Smooth muscle cell (in vitro differentiated cells): ENCODE measurements around the gene AP3D1. TPM values are rescaled to one million over a fixed set of nuclear protein-coding genes. Genes with fewer than 3 reads are reported as not detected.

ENCODE experiments used
- DNase-seq: peaks from one replicate; lab custom pipeline; 2025; ENCODE audit not compliant: unreplicated experiment; lab: John Stamatoyannopoulos, UW
- H2AFZ ChIP-seq: fragments of 200-600 bp; sonication (generic); 2 replicates; pipeline ENCODE4 v1.6.0; 2016; ENCODE audit warnings: antibody characterized with exemption, low read depth, mild to moderate bottlenecking
- H3F3A ChIP-seq: fragments of 200-600 bp; sonication (generic); 2 replicates; pipeline ENCODE4 v1.6.0; 2017; ENCODE audit warnings: antibody characterized with exemption, low read depth
- H3K27ac ChIP-seq: fragments of 200-600 bp; sonication (generic); 2 replicates; pipeline ENCODE4 v1.5.1; 2016; ENCODE audit warnings: low read depth, mild to moderate bottlenecking
- H3K27me3 ChIP-seq: fragments of 200-600 bp; sonication (generic); 2 replicates; pipeline ENCODE4 v1.6.1; 2016; ENCODE audit warnings: low read depth, mild to moderate bottlenecking
- H3K36me3 ChIP-seq: fragments of 200-600 bp; sonication (generic); 2 replicates; pipeline ENCODE4 v1.5.1; 2016; ENCODE audit warnings: low read depth
- H3K4me1 ChIP-seq: fragments of 200-600 bp; sonication (generic); 2 replicates; pipeline ENCODE4 v1.5.1; 2016; ENCODE audit warnings: low read depth
- H3K4me2 ChIP-seq: fragments of 200-600 bp; sonication (generic); 2 replicates; pipeline ENCODE4 v1.6.0; 2016; ENCODE audit warnings: mild to moderate bottlenecking
- H3K4me3 ChIP-seq: fragments of 200-600 bp; sonication (generic); 2 replicates; pipeline ENCODE4 v1.5.1; 2016; ENCODE audit warnings: mild to moderate bottlenecking
- H3K79me2 ChIP-seq: fragments of 200-600 bp; sonication (generic); 2 replicates; pipeline ENCODE4 v1.6.0; 2016; ENCODE audit warnings: low read depth, mild to moderate bottlenecking
- H3K9ac ChIP-seq: fragments of 200-600 bp; sonication (generic); 2 replicates; pipeline ENCODE4 v1.6.0; 2016; ENCODE audit warnings: low read depth
- H3K9me3 ChIP-seq: fragments of 200-600 bp; sonication (generic); replicated peaks from 2 replicates; pipeline ENCODE4 v1.5.1; 2016; ENCODE audit warnings: low read depth
- H4K20me1 ChIP-seq: fragments of 200-600 bp; sonication (generic); 2 replicates; pipeline ENCODE4 v1.6.0; 2016; ENCODE audit warnings: low read depth
- CTCF ChIP-seq: fragments of 200-600 bp; sonication (generic); IDR thresholded peaks from 2 replicates; pipeline ENCODE4 v1.5.1; 2017; ENCODE audit warnings: borderline replicate concordance, mild to moderate bottlenecking, antibody characterized with exemption; ENCODE audit not compliant: insufficient read depth, poor library complexity, severe bottlenecking
- WGBS: methylation state at CpG from one replicate; pipeline ENCODE4 v1.1.7; 2016; ENCODE audit warnings: low lambda C conversion rate; 5-methylcytosine and 5-hydroxymethylcytosine counted together
- polyA plus RNA-seq: library from polyadenylated mRNA; unstranded; fragments of >200 nt; fragmentation: Nextera tagmentation; extraction: Ambion mirVana; gene quantifications from 2 replicates; pipeline ENCODE4 v1.2.1, GENCODE V29; 2016
- total RNA-seq: library from RNA; depleted of rRNA; stranded (reverse); fragments of >200 nt; gene quantifications from 2 replicates; pipeline ENCODE4 v1.2.3, GENCODE V29; 2014

Gene AP3D1
- total and polyA plus RNA-seq, 2 experiments from 2014 or later, result 66.2 to 81.0 TPM

GRCh38 chr19:2119921-2120785 is 31.2 kb downstream of the AP3D1 start:
- no peaks in the 10 kb centered on the region for H3K9me3 ChIP-seq
- H3K9ac ChIP-seq, result no peak overlapping the region
- H3K4me1 ChIP-seq, result no peaks in the 10 kb centered on the region
- 97% methylated on average over 31 of the region's 31 CpGs for WGBS
- no peak for TF ChIP-seq CTCF
- H3K27me3 ChIP-seq, result no peaks in the 10 kb centered on the region
- peaks cover 70% of the 10 kb centered on the region for H4K20me1 ChIP-seq
- H3K36me3 ChIP-seq, result no peaks in the 10 kb centered on the region
- DNase-seq, result no peak
- H3K79me2 ChIP-seq, result peaks cover 4% of the 10 kb centered on the region
- no peak overlapping the region for H3K4me3 ChIP-seq
- no peak overlapping the region for H3K27ac ChIP-seq
- no peak overlapping the region for H2AFZ ChIP-seq
- H3F3A ChIP-seq, result no peaks in the 10 kb centered on the region
- no peak overlapping the region for H3K4me2 ChIP-seq

GRCh38 chr19:2118438-2118837 is 32.9 kb downstream of the AP3D1 start:
- Histone ChIP-seq H3K4me3 (no peak overlapping the region), H3K79me2 (no peaks in the 10 kb centered on the region), H3K27me3 (no peaks in the 10 kb centered on the region), H3K4me1 (no peaks in the 10 kb centered on the region), H2AFZ (no peak overlapping the region), H3F3A (no peaks in the 10 kb centered on the region), H3K9me3 (no peaks in the 10 kb centered on the region), H3K27ac (no peak overlapping the region), H3K36me3 (no peaks in the 10 kb centered on the region), H4K20me1 (peaks cover 59% of the 10 kb centered on the region), H3K9ac (no peak overlapping the region), H3K4me2 (no peak overlapping the region)
- WGBS, result 95% methylated on average over 18 of the region's 18 CpGs
- no peak for TF ChIP-seq CTCF
- DNase-seq, result no peak

GRCh38 chr19:2117215-2117960 is 34.0 kb downstream of the AP3D1 start:
- no peak overlapping the region for H3K9ac ChIP-seq
- no peaks in the 10 kb centered on the region for H3F3A ChIP-seq
- H3K27me3 ChIP-seq, result no peaks in the 10 kb centered on the region
- 97% methylated on average over 27 of the region's 27 CpGs for whole genome bisulfite sequencing
- H3K4me3 ChIP-seq, result no peak overlapping the region
- no peak overlapping the region for H2AFZ ChIP-seq
- H3K27ac ChIP-seq, result no peak overlapping the region
- DNase-seq, result no peak
- no peaks in the 10 kb centered on the region for H3K4me1 ChIP-seq
- H3K9me3 ChIP-seq, result no peaks in the 10 kb centered on the region
- H3K4me2 ChIP-seq, result no peak overlapping the region
- no peak for TF ChIP-seq CTCF
- H4K20me1 ChIP-seq, result peaks cover 57% of the 10 kb centered on the region
- H3K79me2 ChIP-seq, result no peaks in the 10 kb centered on the region
- no peaks in the 10 kb centered on the region for H3K36me3 ChIP-seq
